Osteoblast (primary cell): Measurements from ENCODE around the gene GRM1. TPM values are rescaled to one million over a fixed set of nuclear protein-coding genes. Genes with fewer than 3 reads are reported as not detected.

ENCODE experiments used
- DNase-seq: peaks from one replicate; pipeline ENCODE4 v3.0.0; 2011; ENCODE audit warnings: low spot score, mixed read lengths; ENCODE audit not compliant: insufficient read length; ENCODE audit errors: missing footprints
- H2AFZ ChIP-seq: 2 replicates; pipeline ENCODE4 v1.6.0; 2011; ENCODE audit warnings: mild to moderate bottlenecking, low read length
- H3K27ac ChIP-seq: 2 replicates; pipeline ENCODE4 v1.5.1; 2011; ENCODE audit warnings: mild to moderate bottlenecking, low read depth, low read length, moderate library complexity
- H3K27me3 ChIP-seq: 2 replicates; pipeline ENCODE4 v1.6.0; 2012; ENCODE audit warnings: mild to moderate bottlenecking, control low read depth, inconsistent platforms, low read length, moderate library complexity; ENCODE audit not compliant: insufficient read depth
- H3K36me3 ChIP-seq: 2 replicates; pipeline ENCODE4 v1.5.1; 2011; ENCODE audit warnings: mild to moderate bottlenecking, low read length, control low read depth, moderate library complexity; ENCODE audit not compliant: insufficient read depth
- H3K4me1 ChIP-seq: 2 replicates; pipeline ENCODE4 v1.5.1; 2011; ENCODE audit warnings: mild to moderate bottlenecking, low read length, control low read depth, moderate library complexity; ENCODE audit not compliant: insufficient read depth
- H3K4me2 ChIP-seq: 2 replicates; pipeline ENCODE4 v1.6.0; 2011; ENCODE audit warnings: mild to moderate bottlenecking, low read length; ENCODE audit not compliant: insufficient read depth
- H3K4me3 ChIP-seq: fragments of 200-600 bp; sonication (generic); 3 replicates; pipeline ENCODE4 v1.5.1; 2012; ENCODE audit warnings: mild to moderate bottlenecking, low read length, inconsistent platforms; ENCODE audit not compliant: insufficient read depth
- H3K79me2 ChIP-seq: 2 replicates; pipeline ENCODE4 v1.6.0; 2012; ENCODE audit warnings: mild to moderate bottlenecking, low read length, control low read depth, inconsistent platforms; ENCODE audit not compliant: insufficient read depth
- H3K9me3 ChIP-seq: 2 replicates; pipeline ENCODE4 v1.5.1; 2011; ENCODE audit warnings: low read depth, low read length, control low read depth
- H4K20me1 ChIP-seq: 2 replicates; pipeline ENCODE4 v1.6.0; 2012; ENCODE audit warnings: mild to moderate bottlenecking, low read length, control low read depth; ENCODE audit not compliant: insufficient read depth
- CTCF ChIP-seq: IDR thresholded peaks from 2 replicates; pipeline ENCODE4 v1.5.1; 2011; ENCODE audit warnings: mild to moderate bottlenecking, low read depth, low read length, moderate library complexity; ENCODE audit errors: extremely low read depth
- total RNA-seq: library from RNA; depleted of rRNA; stranded (reverse); fragments of >200 nt; gene quantifications from 2 replicates; pipeline ENCODE4 v1.2.3, GENCODE V29; 2012

The GRM1 gene
- total RNA-seq, 1 donor, result under 0.01 TPM

- no peak overlapping the region for H3K27ac ChIP-seq
These were observed 338.2 kb downstream of the GRM1 start for GRCh38 chr6:146367061-146367460.

DNA sequence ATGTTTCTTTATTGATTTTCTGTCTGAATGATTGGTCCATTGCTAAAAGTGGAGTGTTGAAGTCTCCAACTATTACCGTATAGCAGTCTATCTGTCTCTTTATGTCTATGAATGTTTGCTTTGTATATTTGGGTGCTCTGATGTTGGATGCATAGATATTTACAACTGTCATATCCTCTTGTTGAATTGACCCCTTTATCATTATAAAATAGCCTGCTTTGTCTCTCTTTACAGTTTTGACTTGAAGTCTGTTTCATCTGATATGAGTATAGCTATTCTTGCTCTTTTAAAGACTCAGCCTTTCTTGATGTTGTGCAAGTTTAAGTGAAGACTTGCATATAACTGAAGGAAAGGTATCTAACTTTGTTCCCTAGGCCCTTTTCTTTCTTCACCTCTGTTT is 341.0 kb downstream of the GRM1 start:
- no peak overlapping the region for H3K27ac ChIP-seq
- no peak overlapping the region for H2AFZ ChIP-seq
- no peaks in the 10 kb centered on the region for H3K36me3 ChIP-seq
- H3K9me3 ChIP-seq, result no peaks in the 10 kb centered on the region
- no peak for DNase-seq
- no peaks in the 10 kb centered on the region for H3K27me3 ChIP-seq
- no peak overlapping the region for H3K4me2 ChIP-seq
- no peaks in the 10 kb centered on the region for H3K79me2 ChIP-seq
- peaks cover 4% of the 10 kb centered on the region for H3K4me1 ChIP-seq
- TF ChIP-seq CTCF, result no peak
- no peak overlapping the region for H3K4me3 ChIP-seq
- H4K20me1 ChIP-seq, result no peaks in the 10 kb centered on the region

More at GRCh38 chr6:146367061-146367460, 338.2 kb downstream of the GRM1 start:
- H2AFZ ChIP-seq, result no peak overlapping the region
- H4K20me1 ChIP-seq, result no peaks in the 10 kb centered on the region
- DNase-seq, result no peak
- TF ChIP-seq CTCF, result no peak
- no peaks in the 10 kb centered on the region for H3K36me3 ChIP-seq
- no peaks in the 10 kb centered on the region for H3K9me3 ChIP-seq
- H3K4me3 ChIP-seq, result no peak overlapping the region
- no peaks in the 10 kb centered on the region for H3K27me3 ChIP-seq
- H3K4me2 ChIP-seq, result no peak overlapping the region
- H3K79me2 ChIP-seq, result no peaks in the 10 kb centered on the region
- H3K4me1 ChIP-seq, result peaks cover 4% of the 10 kb centered on the region

- H2AFZ ChIP-seq, result no peak overlapping the region
- no peaks in the 10 kb centered on the region for H3K9me3 ChIP-seq
- H3K4me2 ChIP-seq, result no peak overlapping the region
- H3K4me1 ChIP-seq, result no peaks in the 10 kb centered on the region
- no peaks in the 10 kb centered on the region for H3K79me2 ChIP-seq
- no peaks in the 10 kb centered on the region for H3K27me3 ChIP-seq
- no peak for DNase-seq
- TF ChIP-seq CTCF, result peak; percentile 46
- H3K36me3 ChIP-seq, result no peaks in the 10 kb centered on the region
- H4K20me1 ChIP-seq, result no peaks in the 10 kb centered on the region
- H3K27ac ChIP-seq, result no peak overlapping the region
- H3K4me3 ChIP-seq, result no peak overlapping the region
These were observed 352.6 kb downstream of the GRM1 start for GRCh38 chr6:146381486-146381885.

GRCh38 chr6:146388736-146389364 is 360.0 kb downstream of the GRM1 start:
- H3K79me2 ChIP-seq, result no peaks in the 10 kb centered on the region
- no peaks in the 10 kb centered on the region for H3K27me3 ChIP-seq
- no peak overlapping the region for H3K27ac ChIP-seq
- H3K9me3 ChIP-seq, result no peaks in the 10 kb centered on the region
- no peak overlapping the region for H3K4me2 ChIP-seq
- DNase-seq, result no peak
- no peak overlapping the region for H2AFZ ChIP-seq
- H3K4me3 ChIP-seq, result no peak overlapping the region
- no peak for TF ChIP-seq CTCF
- no peaks in the 10 kb centered on the region for H3K36me3 ChIP-seq
- no peaks in the 10 kb centered on the region for H4K20me1 ChIP-seq
- no peaks in the 10 kb centered on the region for H3K4me1 ChIP-seq
